ENCODE results near the gene PDILT. TPM values are rescaled to one million over a fixed set of nuclear protein-coding genes. Genes with fewer than 3 reads are reported as not detected.

Gene PDILT
- total and polyA plus RNA-seq, 9 of the 15 experiments (the other 6 are each of a cell fraction or from before 2014, with no cell fraction given), result not detected

GRCh38 chr16:20329392-20330138 is 75.0 kb downstream of the PDILT start:
- FAIRE-seq (no peak), ATAC-seq (no peak), DNase-seq (ENCODE audit: extremely low read depth in 1 of 4, low spot score in 3 of 4) (no peak)
- Histone ChIP-seq H3K27me3 (ENCODE audit: control insufficient read depth in 2 of 2, insufficient read depth in 2 of 2, low read length in 2 of 2) (0 out of 5 replicates have a peak, but pooled peaks cover 0 to 6% of the 10 kb centered on the region in 2 experiments), H3K9ac (ENCODE audit: insufficient read depth in 1 of 2, low read depth in 2 of 2, low read length in 2 of 2) (no peak overlapping the region), H2AFZ (ENCODE audit: low read depth, low read length) (no peak overlapping the region), H3K27ac (ENCODE audit: extremely low read depth, low read depth, low read length) (no peak overlapping the region), H3K4me1 (replicated peaks in 1 of 2; ENCODE audit: control insufficient read depth in 2 of 2, insufficient read depth in 2 of 2, low read length in 2 of 2) (no peaks in the 10 kb centered on the region), H3K4me3 (no peak overlapping the region), H3K9me1 (ENCODE audit: control insufficient read depth, insufficient read depth, low read length) (no peaks in the 10 kb centered on the region), H3K4me2 (ENCODE audit: insufficient read depth, low read length) (no peak overlapping the region), H3K79me2 (ENCODE audit: control insufficient read depth, insufficient read depth, low read length) (no peaks in the 10 kb centered on the region), H3K9me3 (replicated peaks; ENCODE audit: control insufficient read depth, insufficient read depth, low read depth, low read length) (no peaks in the 10 kb centered on the region), H4K20me1 (replicated peaks; ENCODE audit: control insufficient read depth, insufficient read depth, low read length) (no peaks in the 10 kb centered on the region), H3K36me3 (ENCODE audit: control insufficient read depth, insufficient read depth, low read length) (no peaks in the 10 kb centered on the region)
- intact Hi-C loops (cut with micrococcal nuclease), result no loop called here
- POLR2A ChIA-PET, result no interaction called here
- no TSS peak for BruUV-seq (replicated peaks)
- TF ChIP-seq POLR2A (conservative IDR thresholded peaks at IDR 0.05), result no peak
- 0 out of 2 replicates have a peak, but pooled peaks have one; percentile 7 for TF ChIP-seq RFX1 (IDR thresholded peaks at IDR 0.05)
- peak; percentile 77 for TF ChIP-seq TFE3 (CRISPR knock-in tag; IDR thresholded peaks at IDR 0.05)
- no peak for TF ChIP-seq DACH1 (IDR thresholded peaks at IDR 0.05; ENCODE audit: partially characterized antibody)
- TF ChIP-seq RAD51 (IDR thresholded peaks at IDR 0.05; ENCODE audit: borderline replicate concordance, low read depth), result peak; percentile 41; the same call in 1 of the 2 replicates
- TF ChIP-seq ELF2 (CRISPR knock-in tag; IDR thresholded peaks at IDR 0.05), result no peak
- 0% methylated on average over 5 of the region's 5 CpGs for WGBS (ENCODE audit: insufficient coverage, low coverage, missing lambda C conversion rate)
- in situ Hi-C loops (cut with MboI), result no loop called here
- CTCF ChIA-PET (ENCODE audit: low intra/inter-chr PET ratio), result no interaction called here
